A673 (cell line): ENCODE measurements around the gene NBEA.

Source experiments
- EZH2 ChIP-seq: fragments of 200-600 bp; sonication (generic); IDR thresholded peaks from 2 replicates; pipeline ENCODE4 v1.6.1; 2017; ENCODE audit warnings: borderline replicate concordance, low read depth, mild to moderate bottlenecking, mixed read lengths, antibody characterized with exemption, low read length; ENCODE audit not compliant: poor library complexity, severe bottlenecking
- TF ChIP-seq, protein P1 (sequence below): fragments of 300-800, 200-600 bp; sonication (generic); conservative IDR thresholded peaks from 2 replicates; pipeline ENCODE4 v1.5.1; 2017; ENCODE audit warnings: low read depth, mild to moderate bottlenecking, antibody characterized with exemption, low read length, moderate library complexity, mixed read lengths

DNA sequence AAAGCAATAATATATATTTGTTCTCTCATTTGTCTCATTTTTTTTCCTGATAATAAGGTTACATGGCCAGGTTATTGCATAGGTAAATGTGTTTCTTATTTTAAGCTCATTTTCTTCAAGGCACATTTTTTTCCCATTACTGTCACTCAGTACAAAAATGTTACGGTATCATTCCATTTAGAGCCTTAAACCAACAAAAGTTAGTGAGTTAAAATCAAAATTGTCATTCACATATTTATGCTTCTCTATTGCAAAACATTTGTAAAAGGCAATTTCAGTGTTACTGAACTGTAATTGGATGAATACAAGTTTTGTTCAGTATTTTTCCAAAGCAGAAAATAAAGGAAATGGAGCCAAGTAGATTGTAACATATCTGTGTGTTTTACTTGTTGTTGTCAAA, 652.0 kb downstream of the NBEA start:
- TF ChIP-seq, protein P1, sequence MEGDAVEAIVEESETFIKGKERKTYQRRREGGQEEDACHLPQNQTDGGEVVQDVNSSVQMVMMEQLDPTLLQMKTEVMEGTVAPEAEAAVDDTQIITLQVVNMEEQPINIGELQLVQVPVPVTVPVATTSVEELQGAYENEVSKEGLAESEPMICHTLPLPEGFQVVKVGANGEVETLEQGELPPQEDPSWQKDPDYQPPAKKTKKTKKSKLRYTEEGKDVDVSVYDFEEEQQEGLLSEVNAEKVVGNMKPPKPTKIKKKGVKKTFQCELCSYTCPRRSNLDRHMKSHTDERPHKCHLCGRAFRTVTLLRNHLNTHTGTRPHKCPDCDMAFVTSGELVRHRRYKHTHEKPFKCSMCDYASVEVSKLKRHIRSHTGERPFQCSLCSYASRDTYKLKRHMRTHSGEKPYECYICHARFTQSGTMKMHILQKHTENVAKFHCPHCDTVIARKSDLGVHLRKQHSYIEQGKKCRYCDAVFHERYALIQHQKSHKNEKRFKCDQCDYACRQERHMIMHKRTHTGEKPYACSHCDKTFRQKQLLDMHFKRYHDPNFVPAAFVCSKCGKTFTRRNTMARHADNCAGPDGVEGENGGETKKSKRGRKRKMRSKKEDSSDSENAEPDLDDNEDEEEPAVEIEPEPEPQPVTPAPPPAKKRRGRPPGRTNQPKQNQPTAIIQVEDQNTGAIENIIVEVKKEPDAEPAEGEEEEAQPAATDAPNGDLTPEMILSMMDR: no peak
- no peak for TF ChIP-seq EZH2
